Inflammatory macrophage (primary cell): Measurements from ENCODE around the gene EEF1AKMT3.
"Not testable (repeated sequence)": the region's sequence is repeated elsewhere in the genome, so short reads cannot be mapped to it uniquely, and the experiment has no call there.

Experiments
- DNase-seq, 2 donors: peaks; one replicate each; pipeline ENCODE4 v3.0.0-alpha.2; 2020 to 2022

EEF1AKMT3 gene

GRCh38 chr12:57765698-57766463, 6.5 kb upstream of the EEF1AKMT3 start:
- peak in 1 of 2 donors; percentile 35 for DNase-seq

GRCh38 chr12:57766464-57767304, 5.7 kb upstream of the EEF1AKMT3 start, which contains the start of gene CYP27B1:
Gene CYP27B1 (minus strand): TSS chr12:57767078. CDS start chr12:57767041, 37 bp downstream.
- DNase-seq, result peak in 1 of 2 donors; percentile 61

GRCh38 chr12:57767305-57767698, 5.1 kb upstream of the EEF1AKMT3 start:
- no peak for DNase-seq

GRCh38 chr12:57767876-57768275, 4.5 kb upstream of the EEF1AKMT3 start:
- no peak for DNase-seq

GRCh38 chr12:57769594-57769993, 2.8 kb upstream of the EEF1AKMT3 start:
- DNase-seq, result no peak

GRCh38 chr12:57770734-57771133, 1.7 kb upstream of the EEF1AKMT3 start:
- DNase-seq, result peak in 1 of 2 donors; percentile 39

GRCh38 chr12:57771236-57771872, 1.1 kb upstream of the EEF1AKMT3 start:
- peak; percentile 88 to 95 for DNase-seq

- peak; percentile 98 for DNase-seq
These were observed 463 bp upstream of the EEF1AKMT3 start, which contains the start of gene METTL1 for GRCh38 chr12:57771873-57772428. Gene METTL1 (minus strand): TSS chr12:57772105. CDS start chr12:57772083, 22 bp downstream.

GRCh38 chr12:57774634-57775033, 2.2 kb downstream of the EEF1AKMT3 start:
- DNase-seq, result not testable (repeated sequence)

GRCh38 chr12:57775044-57775443, 2.6 kb downstream of the EEF1AKMT3 start:
- no peak for DNase-seq

GRCh38 chr12:57775563-57776246, 3.3 kb downstream of the EEF1AKMT3 start:
- peak; percentile 91 for DNase-seq

- DNase-seq, result no peak
These were observed 3.8 kb downstream of the EEF1AKMT3 start for GRCh38 chr12:57776247-57776587.

GRCh38 chr12:57777367-57777766, 5.0 kb downstream of the EEF1AKMT3 start:
- DNase-seq, result no peak

GRCh38 chr12:57777911-57778310, 5.5 kb downstream of the EEF1AKMT3 start:
- peak in 1 of 2 donors; percentile 31 for DNase-seq

GRCh38 chr12:57779736-57780135, 7.3 kb downstream of the EEF1AKMT3 start:
- no peak for DNase-seq

- DNase-seq, result no peak
These were observed 8.0 kb downstream of the EEF1AKMT3 start for GRCh38 chr12:57780284-57780897.

GRCh38 chr12:57781244-57781643, 8.8 kb downstream of the EEF1AKMT3 start:
- peak; percentile 56 to 57 for DNase-seq

- no peak for DNase-seq
These were observed 9.4 kb downstream of the EEF1AKMT3 start for GRCh38 chr12:57781801-57782200.

GRCh38 chr12:57782243-57782607, 9.8 kb downstream of the EEF1AKMT3 start:
- no peak for DNase-seq

- DNase-seq, result peak; percentile 96
These were observed 10.4 kb downstream of the EEF1AKMT3 start, which contains the start of gene TSFM for GRCh38 chr12:57782608-57783465. Gene TSFM (plus strand): TSS chr12:57782787. CDS start chr12:57782802, 15 bp downstream.

- DNase-seq, result no peak
These were observed 11.0 kb downstream of the EEF1AKMT3 start for GRCh38 chr12:57783466-57783801.
